ENCODE measurements around the gene GSC2. TPM values are rescaled to one million over a fixed set of nuclear protein-coding genes. Genes with fewer than 3 reads are reported as not detected.
A peak's percentile ranks its signal among the peaks of the same experiment; 100 is the strongest.

The GSC2 gene
- total RNA-seq, 1 donor from 2014 or later = not detected

DNA sequence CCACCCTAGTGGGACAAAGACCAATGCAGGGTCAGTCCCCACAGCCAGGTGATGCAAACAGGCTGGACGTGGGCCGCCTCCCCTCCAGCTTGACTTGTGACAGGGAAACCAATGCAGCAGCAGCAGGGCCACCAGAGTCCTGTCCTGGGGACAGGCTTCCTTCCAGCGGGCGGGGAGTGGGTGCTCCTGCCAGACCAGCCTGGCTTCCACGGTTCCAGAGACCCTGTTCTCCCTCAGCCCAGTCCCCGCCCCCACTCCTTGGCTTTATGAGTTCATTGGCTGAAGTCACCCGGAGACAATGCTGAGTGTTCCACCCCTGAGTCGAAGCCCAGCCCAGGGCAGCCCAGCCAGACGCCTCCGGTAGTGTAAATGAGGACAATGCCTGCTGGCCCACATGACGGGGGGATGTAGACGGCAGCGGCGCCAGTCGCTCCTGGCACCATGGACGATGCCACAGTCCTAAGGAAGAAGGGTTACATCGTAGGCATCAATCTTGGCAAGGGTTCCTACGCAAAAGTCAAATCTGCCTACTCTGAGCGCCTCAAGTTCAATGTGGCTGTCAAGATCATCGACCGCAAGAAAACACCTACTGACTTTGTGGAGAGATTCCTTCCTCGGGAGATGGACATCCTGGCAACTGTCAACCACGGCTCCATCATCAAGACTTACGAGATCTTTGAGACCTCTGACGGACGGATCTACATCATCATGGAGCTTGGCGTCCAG, 19.0 kb downstream of the GSC2 start, which contains the start of gene TSSK2:
TSS of gene TSSK2 (plus strand) at position 350 of the 726 bp plus-strand sequence. CDS start at position 442, 92 bp downstream.
- Histone ChIP-seq H3K9me3 (ENCODE audit: low read depth) (no peaks in the 10 kb centered on the region), H3K79me2 (ENCODE audit: low read depth) (no peaks in the 10 kb centered on the region), H4K20me1 (ENCODE audit: low read depth) (no peaks in the 10 kb centered on the region), H3K4me1 (no peaks in the 10 kb centered on the region), H3K4me3 (no peak within 1 kb of the TSS), H3K27ac (no peak within 1 kb of the TSS), H3K4me2 (no peak within 1 kb of the TSS), H3K9ac (no peak within 1 kb of the TSS), H3F3A (ENCODE audit: low read depth) (no peaks in the 10 kb centered on the region), H3K36me3 (no peaks in the 10 kb centered on the region), H3K27me3 (no peaks in the 10 kb centered on the region), H2AFZ (replicated peaks) (no peak within 1 kb of the TSS)
- Mint-ChIP-seq H3K27me3 (ENCODE audit: insufficient read depth, low read depth) (peaks cover 7% of the 10 kb centered on the region), H3K4me1 (no peaks in the 10 kb centered on the region), H3K4me3 (no peak within 1 kb of the TSS), H3K9me3 (no peaks in the 10 kb centered on the region), H3K36me3 (peaks cover 12% of the 10 kb centered on the region), H3K27ac (no peak within 1 kb of the TSS)
- TF ChIP-seq EZH2phosphoT487 (IDR thresholded peaks at IDR 0.05) (no peak), EZH2 (IDR thresholded peaks at IDR 0.05) (no peak), CTCF (IDR thresholded peaks at IDR 0.05) (no peak)
- DNase-seq (ENCODE audit: low spot score) = no peak

- Mint-ChIP-seq H3K4me1 (no peaks in the 10 kb centered on the region), H3K27ac (peak overlapping the region; percentile 12), H3K9me3 (no peaks in the 10 kb centered on the region), H3K36me3 (peaks cover 7% of the 10 kb centered on the region), H3K4me3 (no peak overlapping the region), H3K27me3 (ENCODE audit: insufficient read depth, low read depth) (peaks cover 8% of the 10 kb centered on the region)
- Histone ChIP-seq H3K9ac (no peak overlapping the region), H3K27ac (no peak overlapping the region), H3K4me1 (no peaks in the 10 kb centered on the region), H3F3A (ENCODE audit: low read depth) (no peaks in the 10 kb centered on the region), H4K20me1 (ENCODE audit: low read depth) (no peaks in the 10 kb centered on the region), H3K79me2 (ENCODE audit: low read depth) (no peaks in the 10 kb centered on the region), H2AFZ (replicated peaks) (no peak overlapping the region), H3K4me3 (no peak overlapping the region), H3K27me3 (no peaks in the 10 kb centered on the region), H3K4me2 (no peak overlapping the region), H3K36me3 (no peaks in the 10 kb centered on the region), H3K9me3 (ENCODE audit: low read depth) (no peaks in the 10 kb centered on the region)
- no peak for DNase-seq (ENCODE audit: low spot score)
- TF ChIP-seq CTCF (IDR thresholded peaks at IDR 0.05) = no peak
- no peak for TF ChIP-seq EZH2phosphoT487 (IDR thresholded peaks at IDR 0.05)
- TF ChIP-seq EZH2 (IDR thresholded peaks at IDR 0.05) = no peak
Observed at GRCh38 chr22:19129871-19130270, 20.2 kb downstream of the GSC2 start.

- no peak overlapping the region for H3K4me3 Mint-ChIP-seq
- DNase-seq (ENCODE audit: low spot score) = no peak
- H3K27me3 Mint-ChIP-seq (ENCODE audit: insufficient read depth, low read depth) = peaks cover 7% of the 10 kb centered on the region
- no peak overlapping the region for H3K9ac ChIP-seq
- H3K9me3 Mint-ChIP-seq = no peaks in the 10 kb centered on the region
- no peaks in the 10 kb centered on the region for H3K36me3 ChIP-seq
- H3K4me1 Mint-ChIP-seq = no peaks in the 10 kb centered on the region
- no peak overlapping the region for H3K4me2 ChIP-seq
- H3K27ac Mint-ChIP-seq = no peak overlapping the region
- H4K20me1 ChIP-seq (ENCODE audit: low read depth) = no peaks in the 10 kb centered on the region
- H3K27me3 ChIP-seq = no peaks in the 10 kb centered on the region
- no peak overlapping the region for H2AFZ ChIP-seq (replicated peaks)
- no peaks in the 10 kb centered on the region for H3F3A ChIP-seq (ENCODE audit: low read depth)
- H3K9me3 ChIP-seq (ENCODE audit: low read depth) = no peaks in the 10 kb centered on the region
- no peak overlapping the region for H3K27ac ChIP-seq
- no peaks in the 10 kb centered on the region for H3K4me1 ChIP-seq
- H3K36me3 Mint-ChIP-seq = peaks cover 7% of the 10 kb centered on the region
- TF ChIP-seq EZH2 (IDR thresholded peaks at IDR 0.05) (no peak), CTCF (IDR thresholded peaks at IDR 0.05) (no peak)
- H3K79me2 ChIP-seq (ENCODE audit: low read depth) = no peaks in the 10 kb centered on the region
- H3K4me3 ChIP-seq = no peak overlapping the region
Observed at GRCh38 chr22:19128946-19129727, 21.0 kb downstream of the GSC2 start.

All from neural progenitor cell (in vitro differentiated cells).